Activated CD4-positive, CD25-positive, alpha-beta regulatory T cell (primary cell): ENCODE data around the gene SOCS7.

Source experiments
- DNase-seq, 4 experiments: peaks; one replicate each; lab custom pipeline; 2025; lab: John Stamatoyannopoulos, UW

SOCS7 gene

DNA sequence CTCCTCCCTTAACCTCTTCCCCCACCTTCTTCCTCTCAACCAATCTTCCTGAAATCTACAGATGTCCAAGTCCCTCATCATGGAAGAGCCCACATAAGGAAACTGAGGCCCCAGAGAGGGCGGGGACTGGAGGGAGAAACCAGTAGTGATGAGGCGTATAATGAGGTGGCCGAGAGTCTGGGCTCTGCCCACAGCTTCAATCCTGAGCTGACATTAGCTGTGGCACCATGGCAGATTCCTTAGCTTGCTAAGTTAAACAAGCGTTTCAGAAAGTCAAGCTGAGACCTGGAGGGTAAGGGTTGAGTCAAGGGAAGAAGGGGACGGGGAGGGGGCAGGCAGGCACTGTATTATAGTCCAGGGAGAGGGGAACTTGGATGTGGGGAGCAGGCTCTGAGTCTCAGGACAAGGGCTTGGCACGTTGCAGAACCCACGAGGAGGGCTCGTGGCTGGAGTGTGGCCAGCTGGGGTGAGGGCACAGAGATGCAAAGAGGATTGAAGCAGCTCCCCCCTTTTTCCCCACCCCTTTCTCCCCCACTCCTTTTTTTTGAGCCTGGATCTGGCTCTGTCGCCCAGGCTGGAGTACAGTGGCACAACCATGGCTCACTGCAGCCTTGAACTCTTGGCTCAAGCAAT lies 89.9 kb downstream of the SOCS7 start:
- DNase-seq: no peak

DNA sequence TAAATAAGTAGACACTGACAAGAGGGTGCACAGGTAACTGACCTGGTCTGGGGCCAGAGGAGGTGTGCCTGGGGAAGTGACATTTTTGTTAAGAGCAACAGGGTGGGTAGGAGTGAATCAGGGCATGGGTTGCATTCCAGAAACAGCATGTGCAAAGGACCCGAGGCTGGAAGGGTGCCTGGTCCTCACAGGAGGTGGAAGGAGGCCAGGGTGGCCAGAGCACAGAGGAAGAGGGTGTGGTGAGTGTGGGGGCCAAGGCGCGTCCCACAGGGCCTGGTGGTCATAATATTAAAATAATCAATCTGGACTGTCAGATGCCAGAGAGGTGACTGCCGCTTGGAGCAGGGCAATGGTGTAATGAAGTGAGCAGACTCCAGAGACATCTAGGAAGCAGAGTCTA lies 90.9 kb downstream of the SOCS7 start:
- no peak for DNase-seq

DNA sequence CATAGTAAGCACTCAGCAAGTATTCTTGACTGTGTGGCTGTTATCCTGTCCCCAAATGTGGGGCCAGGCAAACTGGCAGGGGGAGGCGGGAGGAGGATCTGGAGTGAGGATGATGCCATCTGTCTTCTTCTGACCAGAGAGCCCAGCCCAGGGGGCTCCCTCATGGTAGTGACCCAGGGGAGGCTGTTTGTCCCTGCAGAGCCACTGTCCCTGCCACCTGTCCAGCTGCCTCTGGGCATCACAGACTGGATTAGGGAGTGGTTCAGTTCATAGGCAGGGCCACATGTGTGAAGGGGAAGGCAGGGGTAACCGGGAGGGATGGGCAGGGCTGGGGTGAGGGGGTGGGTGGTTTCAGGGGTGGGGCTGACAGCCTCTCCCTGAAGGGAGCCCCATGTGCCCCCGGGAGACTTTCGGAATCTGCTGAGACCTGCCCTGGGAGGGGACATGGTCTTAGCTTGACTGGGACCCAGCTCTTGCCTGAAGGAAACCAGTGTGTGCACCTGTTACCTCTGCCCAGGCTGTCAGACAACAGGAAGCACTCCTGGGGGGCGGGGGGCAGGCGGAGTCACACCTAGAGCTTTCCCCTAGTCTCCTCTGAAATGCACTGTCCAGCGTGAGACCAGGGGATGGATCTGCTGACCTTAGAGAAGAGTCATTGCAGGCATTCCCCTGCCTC lies 91.8 kb downstream of the SOCS7 start:
- no peak for DNase-seq

DNA sequence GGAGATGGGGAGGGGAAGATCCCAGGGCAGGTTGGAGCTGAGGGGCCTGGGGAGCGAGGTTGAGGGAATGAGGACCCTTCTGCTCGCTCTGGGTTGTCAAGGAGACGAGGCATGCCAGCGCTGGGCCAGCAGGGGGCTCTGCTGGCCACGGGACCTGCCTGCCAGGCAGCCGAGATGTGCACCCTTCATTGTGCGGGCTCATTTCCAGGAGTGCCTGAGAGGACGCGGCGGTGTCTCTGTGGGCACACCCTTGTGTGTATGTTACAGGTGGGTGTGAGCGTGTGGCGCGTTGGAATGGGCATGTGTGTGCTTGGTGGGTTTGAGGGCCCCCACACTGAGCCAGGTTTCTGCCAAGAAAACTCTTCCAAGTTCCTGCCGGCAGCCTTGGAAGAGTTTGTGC lies 92.5 kb downstream of the SOCS7 start:
- peak; percentile 16 to 31 (median 28) for DNase-seq

DNA sequence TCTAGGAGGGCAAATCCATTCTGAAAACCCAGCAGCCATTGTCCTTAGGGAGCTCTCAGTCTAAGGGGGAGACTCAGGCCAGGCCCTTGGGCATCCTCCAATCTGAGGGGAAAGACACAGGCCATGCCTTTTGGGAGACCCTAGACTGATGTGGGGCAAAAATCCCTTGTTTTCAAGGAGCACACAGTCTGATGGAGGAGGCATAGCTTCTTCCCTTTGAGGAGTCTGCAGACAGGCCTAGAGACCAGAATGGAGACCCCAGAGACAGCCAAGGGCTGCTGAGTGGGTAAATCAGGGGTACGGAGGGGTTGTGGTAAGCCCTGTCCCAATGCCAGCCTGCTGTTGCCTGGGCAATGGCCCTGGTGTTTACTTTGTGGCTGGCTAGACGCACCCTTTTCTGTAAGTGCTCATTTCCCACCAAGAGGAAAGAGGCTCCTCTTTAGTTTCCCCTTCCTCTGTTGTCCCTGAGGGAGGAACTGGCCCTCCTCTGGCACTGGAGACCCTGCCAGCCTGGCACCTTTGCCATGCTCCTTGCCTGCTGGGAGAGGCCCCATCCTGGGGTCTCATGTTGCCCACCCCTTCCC lies 96.0 kb downstream of the SOCS7 start:
- no peak for DNase-seq

DNA sequence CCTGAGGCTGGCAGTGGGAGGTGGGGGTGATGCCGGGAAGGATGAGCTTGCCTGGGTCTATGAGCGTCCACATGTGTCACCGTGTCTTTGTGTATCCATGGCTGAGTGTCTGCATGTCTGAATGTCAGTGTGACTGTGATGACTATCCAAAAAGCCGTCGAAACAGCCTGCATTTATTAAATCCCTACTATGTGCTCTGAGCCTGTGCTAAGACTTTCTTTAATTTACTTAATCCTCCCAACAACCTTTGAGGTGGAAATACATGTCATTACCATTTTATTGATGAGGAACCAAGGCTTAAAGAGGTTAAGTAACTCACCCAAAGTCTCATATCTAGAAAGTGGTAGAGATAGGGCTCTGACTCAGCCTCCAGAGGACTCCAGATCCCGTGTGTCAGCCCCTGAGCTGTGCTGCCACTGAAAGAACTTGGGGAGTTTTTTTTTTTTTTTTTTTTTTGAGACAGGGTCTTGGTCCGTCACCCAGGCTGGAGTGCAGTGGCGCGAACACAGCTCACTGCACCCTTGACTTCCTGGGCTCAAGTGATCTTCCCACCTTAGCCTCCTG lies 96.6 kb downstream of the SOCS7 start:
- DNase-seq: no peak

DNA sequence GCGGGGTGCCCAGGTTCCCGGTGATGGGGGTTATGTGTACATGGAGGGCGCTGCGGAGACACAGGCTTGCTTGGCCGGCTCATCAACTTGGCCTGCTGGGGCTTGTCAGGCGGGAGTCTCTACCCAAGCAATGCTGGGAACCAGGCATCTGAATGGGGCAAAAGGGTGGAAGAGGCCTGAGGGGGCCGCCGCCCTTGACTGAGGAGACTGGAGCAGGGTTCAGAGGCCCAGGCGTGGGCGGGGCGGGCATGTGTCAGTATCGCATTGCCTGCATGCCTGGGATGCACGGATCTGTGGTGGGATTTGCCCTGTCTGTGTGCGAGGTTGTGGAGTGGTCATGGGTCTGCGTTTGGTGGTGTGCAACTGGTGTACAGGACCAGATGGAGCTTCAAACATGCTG lies 97.7 kb downstream of the SOCS7 start:
- no peak for DNase-seq

DNA sequence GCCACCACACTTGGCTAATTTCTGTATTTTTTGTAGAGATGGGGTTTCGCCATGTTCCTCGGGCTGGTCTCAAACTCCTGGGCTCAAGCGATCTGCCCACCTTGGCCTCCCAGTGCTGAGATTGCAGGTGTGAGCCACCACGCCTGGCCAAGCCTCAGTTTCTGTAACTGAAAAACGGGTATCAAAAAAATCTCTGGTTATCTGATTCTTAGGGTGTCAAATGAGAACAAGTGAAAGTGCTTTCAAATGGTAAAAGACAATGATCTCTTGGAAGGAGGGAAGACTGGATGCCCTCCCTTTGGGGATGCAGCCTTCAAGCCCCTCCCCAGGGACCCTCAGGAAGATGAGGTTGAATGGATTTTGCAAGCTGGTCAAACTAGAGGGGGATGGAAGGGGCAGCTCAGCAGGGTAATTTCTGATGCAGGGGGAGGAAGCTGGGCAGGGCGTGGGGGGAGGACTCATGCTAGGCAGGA lies 98.9 kb downstream of the SOCS7 start:
- DNase-seq: no peak

DNA sequence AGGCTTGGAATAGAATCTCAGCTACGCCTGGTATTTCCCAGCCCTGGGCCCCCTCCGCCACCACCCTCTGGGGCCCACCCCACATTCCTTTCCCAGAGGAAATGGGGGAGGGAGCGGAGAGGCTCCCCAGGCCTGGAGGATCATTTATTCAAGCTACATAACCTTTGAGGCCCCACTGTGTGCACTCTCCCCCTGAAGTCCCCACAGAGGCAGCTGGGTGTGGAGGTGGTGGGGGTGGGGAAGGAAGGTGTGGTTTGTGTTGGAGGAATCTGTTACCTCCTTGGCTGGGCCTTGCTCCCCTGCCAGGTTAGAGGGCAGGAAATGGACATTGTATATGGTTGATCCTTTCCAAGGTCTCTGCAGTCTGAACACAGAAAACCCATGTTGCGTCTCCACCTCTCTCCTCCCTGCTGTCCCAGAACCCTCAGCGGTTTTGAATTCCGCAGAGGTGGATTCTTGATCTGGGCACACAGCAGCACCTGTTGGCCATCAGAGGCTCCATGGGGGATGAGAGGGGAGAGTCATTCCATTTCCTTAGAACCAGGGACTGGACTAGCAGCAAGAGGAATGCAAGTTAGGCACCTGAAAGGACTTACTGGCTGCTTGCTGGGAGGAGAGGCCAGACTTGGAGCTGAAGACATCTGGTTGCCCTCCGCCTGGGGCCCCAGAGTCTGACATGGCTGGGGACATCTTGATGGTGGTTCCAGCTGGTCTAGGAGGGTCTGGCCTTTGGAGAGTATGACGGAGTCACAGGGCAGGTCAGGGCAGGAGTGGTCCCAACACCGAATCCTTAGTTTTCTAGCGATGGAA lies 99.6 kb downstream of the SOCS7 start:
- no peak for DNase-seq

DNA sequence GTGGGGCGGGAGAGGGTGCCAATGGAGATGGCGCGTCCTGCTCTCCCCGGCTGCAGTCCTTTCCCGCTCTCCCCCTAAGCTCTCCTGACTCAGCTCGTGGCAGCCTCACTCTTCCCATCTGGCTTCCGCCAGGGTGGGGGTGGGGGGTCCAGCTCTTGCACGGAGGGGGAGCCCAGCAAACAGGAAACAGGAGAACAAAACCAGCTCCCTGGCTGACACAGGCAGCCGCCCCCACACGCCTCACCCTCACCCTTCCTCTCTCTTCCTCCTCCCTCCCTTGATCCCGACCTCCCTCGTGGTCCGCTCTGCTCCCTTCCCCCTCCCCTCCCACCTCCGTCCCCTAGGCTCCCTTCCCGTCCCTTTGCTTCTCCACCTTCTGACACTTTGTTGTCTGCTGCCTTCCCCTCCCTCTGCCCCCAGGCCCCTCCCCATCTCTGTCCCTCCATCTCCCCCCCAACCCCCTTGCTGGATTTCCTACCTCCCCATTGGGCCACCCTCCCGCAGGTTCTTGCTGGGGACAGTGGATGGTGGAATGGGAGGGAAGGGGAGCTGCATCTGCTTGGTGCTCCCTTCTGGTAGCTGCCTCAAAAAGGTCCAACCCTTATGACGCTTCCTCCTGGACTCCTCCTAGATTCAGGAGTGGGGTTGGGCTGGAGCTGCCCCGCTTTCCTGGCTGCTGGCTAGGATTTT lies 100.3 kb downstream of the SOCS7 start:
- no peak for DNase-seq

DNA sequence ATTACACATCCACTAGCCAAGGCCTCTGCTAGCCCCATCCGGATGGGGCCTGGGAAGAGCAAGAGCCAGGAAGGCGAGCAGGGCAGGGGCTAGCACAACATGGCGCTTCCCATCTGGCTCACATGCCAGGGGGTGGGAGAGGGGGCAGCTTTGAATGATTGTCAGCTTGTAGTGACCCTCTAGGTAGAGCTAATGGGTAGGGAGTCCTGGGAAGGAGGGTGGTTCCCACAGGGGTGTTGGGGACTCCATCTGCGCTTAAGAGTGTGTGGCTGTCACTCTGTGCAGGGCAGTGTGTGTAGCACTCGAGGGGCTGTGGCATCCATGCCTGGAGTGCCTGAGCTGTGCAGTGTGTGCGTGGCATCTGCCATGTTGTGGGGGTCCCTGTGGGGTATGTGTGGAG lies 101.1 kb downstream of the SOCS7 start:
- DNase-seq: no peak

DNA sequence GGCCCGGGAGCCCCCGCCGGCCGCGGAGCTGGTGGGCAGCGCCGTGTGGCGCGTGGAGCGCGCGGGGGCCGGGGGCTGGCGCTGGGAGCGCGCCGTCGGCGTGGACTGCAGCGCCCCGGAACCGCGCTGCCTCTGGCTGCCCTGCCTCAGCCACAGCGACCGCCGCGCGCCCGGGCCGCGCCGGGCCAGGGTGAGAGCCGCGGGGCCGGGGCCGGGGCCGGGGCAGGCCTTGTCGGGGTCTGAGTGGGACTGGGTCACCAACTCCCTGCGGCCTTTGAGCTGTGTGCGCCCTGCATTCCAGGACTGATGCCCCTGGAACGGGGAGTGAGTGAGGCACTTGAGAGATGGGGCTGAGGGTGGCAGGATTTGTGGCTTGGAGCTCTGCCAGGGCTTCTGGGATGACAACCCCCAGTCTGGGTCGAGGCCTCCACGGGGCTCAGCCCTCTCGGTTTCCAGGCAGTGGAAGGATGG lies 102.3 kb downstream of the SOCS7 start:
- no peak for DNase-seq

DNA sequence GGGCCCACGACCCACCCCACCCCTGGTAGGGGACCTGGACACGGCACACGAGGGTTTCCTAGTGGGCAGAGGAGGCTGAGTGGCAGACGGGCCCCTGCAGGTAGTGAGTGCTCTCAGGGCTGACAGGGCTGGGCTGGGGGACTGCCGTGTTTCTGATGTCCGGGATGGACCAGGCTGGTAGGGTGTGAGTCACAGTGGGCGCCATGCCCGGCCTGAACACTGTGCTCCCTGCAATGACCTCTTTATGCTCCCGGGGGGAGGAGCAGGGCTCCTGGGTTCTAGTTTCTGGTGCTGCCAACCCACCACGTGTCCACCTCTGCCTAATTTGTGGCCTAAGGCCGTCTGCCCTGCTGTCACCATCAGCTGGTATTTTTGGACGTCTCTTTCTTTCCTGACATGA lies 102.9 kb downstream of the SOCS7 start:
- no peak for DNase-seq
